Mesendoderm (in vitro differentiated cells): ENCODE data around the gene ZNF503.

ENCODE experiments used
- DNase-seq: peaks from one replicate; pipeline ENCODE4 v3.0.0; 2013
- H2AK5ac ChIP-seq: 2 replicates; pipeline ENCODE4 v1.6.1; 2013; ENCODE audit warnings: low read length, inconsistent platforms
- H2BK120ac ChIP-seq: 2 replicates; pipeline ENCODE4 v1.6.1; 2013; ENCODE audit warnings: low read depth, mild to moderate bottlenecking, low read length, moderate library complexity, mixed read lengths
- H2BK15ac ChIP-seq: replicated peaks from 2 replicates; pipeline ENCODE4 v1.6.1; 2013; ENCODE audit warnings: low read depth, mild to moderate bottlenecking, moderate library complexity
- H2BK5ac ChIP-seq: 2 replicates; pipeline ENCODE4 v1.6.1; 2013; ENCODE audit warnings: low read length, inconsistent platforms
- H3K18ac ChIP-seq: 2 replicates; pipeline ENCODE4 v1.6.1; 2013; ENCODE audit warnings: mild to moderate bottlenecking, low read length, mixed read lengths
- H3K23ac ChIP-seq: one replicate; pipeline ENCODE4 v1.6.1; 2013; ENCODE audit warnings: low read length
- H3K27ac ChIP-seq: 2 replicates; pipeline ENCODE4 v1.5.1; 2013; ENCODE audit warnings: low read depth, mild to moderate bottlenecking, inconsistent platforms, low read length, moderate library complexity
- H3K27me3 ChIP-seq: 2 replicates; pipeline ENCODE4 v1.6.1; 2013; ENCODE audit warnings: low read length, control low read depth, mild to moderate bottlenecking, inconsistent platforms; ENCODE audit not compliant: insufficient read depth, poor library complexity
- H3K36me3 ChIP-seq: 2 replicates; pipeline ENCODE4 v1.6.1; 2013; ENCODE audit warnings: low read length, inconsistent platforms; ENCODE audit not compliant: control insufficient read depth, insufficient read depth
- H3K4ac ChIP-seq: one replicate; pipeline ENCODE4 v1.6.1; 2013; ENCODE audit warnings: low read depth, mild to moderate bottlenecking, low read length, moderate library complexity
- H3K4me1 ChIP-seq: 2 replicates; pipeline ENCODE4 v1.6.1; 2013; ENCODE audit warnings: low read depth, low read length, inconsistent platforms; ENCODE audit not compliant: control insufficient read depth
- H3K4me2 ChIP-seq: 2 replicates; pipeline ENCODE4 v1.6.1; 2013; ENCODE audit warnings: low read length
- H3K4me3 ChIP-seq: 2 replicates; pipeline ENCODE4 v1.5.1; 2013; ENCODE audit warnings: mild to moderate bottlenecking, low read length
- H3K56ac ChIP-seq: one replicate; pipeline ENCODE4 v1.6.1; 2013; ENCODE audit warnings: low read length
- H3K79me1 ChIP-seq: 2 replicates; pipeline ENCODE4 v1.6.1; 2013; ENCODE audit warnings: low read length, inconsistent platforms
- H3K79me2 ChIP-seq: 2 replicates; pipeline ENCODE4 v1.6.1; 2013; ENCODE audit warnings: mild to moderate bottlenecking, low read length; ENCODE audit not compliant: control insufficient read depth, insufficient read depth
- H3K9ac ChIP-seq: 2 replicates; pipeline ENCODE4 v1.6.1; 2013; ENCODE audit warnings: low read length, inconsistent platforms
- H4K5ac ChIP-seq: one replicate; pipeline ENCODE4 v1.6.1; 2013; ENCODE audit warnings: low read length
- H4K8ac ChIP-seq: one replicate; pipeline ENCODE4 v1.6.1; 2013; ENCODE audit warnings: low read depth, mild to moderate bottlenecking, control low read depth, low read length, moderate library complexity
- WGBS: extraction: QIAGEN DNeasy Blood & Tissue Kit; methylation state at CpG from one replicate; pipeline ENCODE4 v1.1.7; 2013; ENCODE audit warnings: low lambda C conversion rate, missing lambda C conversion rate; ENCODE audit not compliant: insufficient coverage; ENCODE audit errors: extremely low coverage; 5-methylcytosine and 5-hydroxymethylcytosine counted together

The ZNF503 gene

GRCh38 chr10:75414527-75414926, 13.0 kb upstream of the ZNF503 start:
- Histone ChIP-seq H3K27ac (no peak overlapping the region), H4K8ac (no peak overlapping the region), H2BK120ac (no peak overlapping the region), H3K9ac (no peak overlapping the region), H3K79me1 (no peaks in the 10 kb centered on the region), H2AK5ac (no peak overlapping the region), H3K27me3 (peaks cover 47% of the 10 kb centered on the region), H3K79me2 (no peaks in the 10 kb centered on the region), H2BK15ac (no peak overlapping the region), H3K36me3 (no peaks in the 10 kb centered on the region), H4K5ac (no peak overlapping the region), H3K4ac (no peak overlapping the region), H3K23ac (no peak overlapping the region), H3K4me3 (no peak overlapping the region), H3K4me2 (no peak overlapping the region), H3K4me1 (peaks cover 4% of the 10 kb centered on the region), H3K18ac (no peak overlapping the region), H3K56ac (no peak overlapping the region), H2BK5ac (no peak overlapping the region)
- WGBS, result no CpG with 5 or more reads among the region's 1 CpG
- DNase-seq, result no peak

- no peak overlapping the region for H3K9ac ChIP-seq
- H3K79me2 ChIP-seq, result no peaks in the 10 kb centered on the region
- H4K5ac ChIP-seq, result no peak overlapping the region
- no peak overlapping the region for H3K18ac ChIP-seq
- no peak overlapping the region for H4K8ac ChIP-seq
- no peak overlapping the region for H3K4ac ChIP-seq
- no peak overlapping the region for H3K23ac ChIP-seq
- no peak overlapping the region for H2BK120ac ChIP-seq
- DNase-seq, result peak; percentile 18
- no peak overlapping the region for H2AK5ac ChIP-seq
- H3K27ac ChIP-seq, result no peak overlapping the region
- H3K4me3 ChIP-seq, result no peak overlapping the region
- no peaks in the 10 kb centered on the region for H3K36me3 ChIP-seq
- H2BK5ac ChIP-seq, result no peak overlapping the region
- H2BK15ac ChIP-seq, result no peak overlapping the region
- peaks cover 68% of the 10 kb centered on the region for H3K27me3 ChIP-seq
- WGBS, result no CpG with 5 or more reads among the region's 10 CpGs
- no peak overlapping the region for H3K4me2 ChIP-seq
- H3K79me1 ChIP-seq, result no peaks in the 10 kb centered on the region
- H3K56ac ChIP-seq, result no peak overlapping the region
- peaks cover 3% of the 10 kb centered on the region for H3K4me1 ChIP-seq
Observed at GRCh38 chr10:75410132-75411005, 8.8 kb upstream of the ZNF503 start.

DNA sequence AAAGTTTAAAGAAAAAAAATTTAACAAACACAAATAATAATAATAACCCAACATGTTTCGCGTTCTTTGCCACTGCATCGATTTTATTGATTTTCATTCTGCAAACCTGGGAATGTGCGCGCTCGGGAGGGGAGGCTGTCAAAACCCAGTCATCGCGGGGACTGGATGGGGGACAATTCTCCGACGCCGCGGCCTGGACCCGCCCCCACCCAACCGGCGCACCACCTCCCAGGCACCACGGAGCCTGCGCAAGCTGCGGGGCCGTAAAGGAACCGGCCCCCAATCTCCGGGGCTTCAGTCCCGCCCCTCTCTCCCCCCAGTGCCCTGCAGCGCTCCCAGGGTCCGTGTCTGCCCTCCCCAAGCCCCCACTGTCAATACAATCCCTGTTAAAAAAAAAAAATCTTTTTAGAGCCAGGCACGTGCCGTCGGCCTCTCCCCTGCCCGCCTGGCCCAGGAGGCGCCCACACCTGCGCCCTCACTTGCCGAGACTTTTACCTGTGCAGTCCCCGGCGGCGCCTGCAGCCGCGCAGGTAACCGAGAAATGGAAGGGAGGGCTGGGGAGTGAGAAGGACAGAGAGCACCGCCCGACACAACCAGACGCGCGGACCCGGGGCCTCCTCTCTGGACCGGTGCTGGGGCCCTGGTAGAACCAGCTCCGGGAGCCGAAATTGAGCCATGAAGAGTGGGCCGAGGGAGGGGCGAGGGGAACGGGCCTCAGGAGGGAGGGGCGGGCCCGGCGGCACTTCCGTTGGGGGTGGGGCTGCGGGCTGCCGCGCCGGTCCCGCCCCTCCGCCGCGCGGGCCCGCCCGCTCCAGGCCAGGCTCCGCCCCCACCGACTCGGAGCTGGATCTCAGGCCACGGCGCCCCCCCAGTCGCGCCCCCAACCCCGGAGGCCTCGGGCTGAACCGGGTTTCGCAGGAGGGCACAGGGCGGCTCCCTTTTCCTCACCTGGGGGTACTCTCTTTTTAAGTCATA, 7.6 kb upstream of the ZNF503 start:
- Histone ChIP-seq H4K8ac (no peak overlapping the region), H3K27ac (no peak overlapping the region), H3K18ac (peak overlapping the region; percentile 28), H3K4me2 (peak overlapping the region; percentile 87), H3K79me1 (no peaks in the 10 kb centered on the region), H3K4me3 (peak overlapping the region; percentile 41), H3K27me3 (peaks cover 64% of the 10 kb centered on the region), H2BK15ac (no peak overlapping the region), H2BK5ac (no peak overlapping the region), H3K23ac (no peak overlapping the region), H3K9ac (peak overlapping the region; percentile 64), H3K56ac (peak overlapping the region; percentile 74), H3K4me1 (peaks cover 3% of the 10 kb centered on the region), H2BK120ac (no peak overlapping the region), H3K36me3 (no peaks in the 10 kb centered on the region), H4K5ac (no peak overlapping the region), H3K79me2 (no peaks in the 10 kb centered on the region), H3K4ac (no peak overlapping the region), H2AK5ac (no peak overlapping the region)
- DNase-seq, result peak; percentile 63
- WGBS, result no CpG with 5 or more reads among the region's 76 CpGs

DNA sequence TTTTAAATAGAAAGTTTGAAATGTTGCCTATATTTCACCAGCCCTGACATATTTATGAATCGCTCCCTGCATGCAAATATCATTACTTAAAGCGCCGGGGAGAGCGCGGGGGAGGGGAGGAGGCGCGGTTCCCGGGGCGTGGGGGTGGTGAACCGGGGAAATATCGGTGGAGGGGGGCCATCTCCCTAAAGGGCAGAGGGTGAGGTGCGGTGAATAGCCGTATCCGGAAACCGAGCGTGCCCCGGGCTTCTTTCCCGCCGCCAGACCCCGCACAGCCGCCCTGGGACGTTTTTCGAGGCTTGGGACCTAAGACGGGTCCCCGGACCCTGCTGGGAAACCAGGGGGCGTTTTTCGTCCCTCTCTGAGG, 6.9 kb upstream of the ZNF503 start:
- Histone ChIP-seq H3K23ac (no peak overlapping the region), H3K4ac (no peak overlapping the region), H2BK5ac (no peak overlapping the region), H4K5ac (no peak overlapping the region), H2BK15ac (no peak overlapping the region), H3K18ac (no peak overlapping the region), H3K27me3 (peaks cover 57% of the 10 kb centered on the region), H3K79me1 (no peaks in the 10 kb centered on the region), H2BK120ac (no peak overlapping the region), H2AK5ac (no peak overlapping the region), H3K27ac (no peak overlapping the region), H3K9ac (no peak overlapping the region), H3K4me1 (peaks cover 3% of the 10 kb centered on the region), H3K36me3 (no peaks in the 10 kb centered on the region), H4K8ac (no peak overlapping the region), H3K4me3 (no peak overlapping the region), H3K79me2 (no peaks in the 10 kb centered on the region), H3K56ac (no peak overlapping the region), H3K4me2 (peak overlapping the region; percentile 9)
- no peak for DNase-seq
- no CpG with 5 or more reads among the region's 27 CpGs for WGBS

DNA sequence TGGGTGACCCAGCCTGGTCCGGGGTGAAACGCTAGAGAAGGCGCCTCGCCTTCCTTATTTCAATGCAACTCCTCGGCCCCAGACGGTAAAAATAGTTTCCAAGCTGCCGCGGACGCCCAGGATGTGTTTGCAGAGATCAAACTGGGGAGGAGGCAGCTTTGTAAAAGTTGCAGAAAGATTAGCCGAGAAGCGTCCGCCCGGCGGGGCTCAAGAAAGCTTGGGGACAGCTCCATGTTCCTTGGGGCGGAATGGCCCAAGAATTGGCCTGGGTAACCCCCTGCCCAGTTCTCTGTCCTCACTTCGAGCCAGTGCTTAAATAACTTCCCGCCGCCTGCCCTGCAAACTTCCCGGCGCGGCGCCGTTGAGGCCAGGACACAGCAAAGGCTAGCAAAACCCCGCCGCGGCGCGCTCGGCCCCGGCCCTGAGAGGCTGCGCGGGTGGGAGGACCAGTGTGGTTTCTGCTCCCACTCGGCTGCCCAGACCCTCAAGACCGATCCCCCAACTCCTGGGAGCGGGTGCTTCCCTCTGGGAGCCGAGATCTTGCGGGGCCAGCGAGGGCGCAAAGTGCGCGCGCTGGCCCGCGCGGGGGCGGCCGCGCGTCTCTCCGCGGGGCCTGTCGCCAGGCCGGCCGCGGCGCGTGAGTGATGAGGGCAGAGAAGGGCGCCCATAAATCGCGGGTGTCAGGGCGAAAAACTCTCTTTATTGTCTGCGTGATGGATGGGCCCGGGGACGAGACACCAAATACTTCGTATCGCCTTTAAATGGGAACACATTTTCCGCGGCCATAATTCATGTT, 6.3 kb upstream of the ZNF503 start:
- no CpG with 5 or more reads among the region's 68 CpGs for WGBS
- Histone ChIP-seq H3K79me1 (no peaks in the 10 kb centered on the region), H3K36me3 (no peaks in the 10 kb centered on the region), H3K4ac (no peak overlapping the region), H2BK5ac (no peak overlapping the region), H3K23ac (no peak overlapping the region), H3K56ac (peak overlapping the region; percentile 56), H2BK120ac (no peak overlapping the region), H4K5ac (no peak overlapping the region), H3K27ac (no peak overlapping the region), H3K4me1 (peaks cover 3% of the 10 kb centered on the region), H2BK15ac (no peak overlapping the region), H3K4me3 (no peak overlapping the region), H3K27me3 (peaks cover 59% of the 10 kb centered on the region), H2AK5ac (no peak overlapping the region), H3K4me2 (peak overlapping the region; percentile 44), H3K79me2 (no peaks in the 10 kb centered on the region), H3K18ac (no peak overlapping the region), H3K9ac (no peak overlapping the region), H4K8ac (no peak overlapping the region)
- peak; percentile 48 for DNase-seq
